Measurements from ENCODE around the gene ZFHX3.
"Not testable (repeated sequence)": the region's sequence is repeated elsewhere in the genome, so short reads cannot be mapped to it uniquely, and the experiment has no call there.

ZFHX3 gene

DNA sequence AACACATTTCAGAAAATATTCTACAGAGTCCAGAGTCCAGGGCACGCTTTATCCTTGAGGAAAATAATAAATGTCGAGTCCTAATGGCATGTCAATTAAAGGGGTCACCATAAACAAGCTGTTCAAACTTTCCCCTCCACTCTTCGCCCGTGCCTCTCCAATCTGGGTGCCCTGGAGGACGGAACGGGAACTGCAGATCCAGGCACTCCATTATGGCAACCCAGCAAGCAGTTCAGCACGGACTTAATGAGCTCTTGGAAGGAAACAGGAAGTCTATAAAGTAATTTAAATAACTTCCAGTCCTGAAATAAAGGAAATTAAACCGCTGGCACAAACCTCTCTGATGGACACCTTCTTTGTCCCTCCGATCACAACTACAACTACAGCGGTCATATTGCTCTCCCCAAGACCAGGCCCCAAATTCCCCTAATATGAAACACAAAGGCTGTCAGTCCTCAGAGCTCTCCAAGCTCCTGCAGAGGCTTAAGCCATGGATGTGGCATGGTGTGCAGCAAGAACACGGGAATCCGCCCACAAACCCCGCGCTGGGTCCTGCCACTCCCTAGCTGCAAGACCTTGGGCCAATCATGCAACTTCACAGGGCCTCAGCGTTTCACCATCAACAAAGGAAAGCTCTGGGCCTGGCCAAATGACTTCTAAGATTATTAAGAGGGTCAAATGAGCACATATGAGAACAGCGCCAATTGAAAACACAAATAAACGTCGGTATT lies 52.6 kb downstream of the ZFHX3 start:
- CTCF ChIA-PET: interaction anchor here (1.0 to 3.1 kb wide), 8 partner anchors 10 to 163 kb away, joined by 3 to 9 read pairs (median 4); no protein-coding TSS in a partner anchor
- TF ChIP-seq, protein P1, sequence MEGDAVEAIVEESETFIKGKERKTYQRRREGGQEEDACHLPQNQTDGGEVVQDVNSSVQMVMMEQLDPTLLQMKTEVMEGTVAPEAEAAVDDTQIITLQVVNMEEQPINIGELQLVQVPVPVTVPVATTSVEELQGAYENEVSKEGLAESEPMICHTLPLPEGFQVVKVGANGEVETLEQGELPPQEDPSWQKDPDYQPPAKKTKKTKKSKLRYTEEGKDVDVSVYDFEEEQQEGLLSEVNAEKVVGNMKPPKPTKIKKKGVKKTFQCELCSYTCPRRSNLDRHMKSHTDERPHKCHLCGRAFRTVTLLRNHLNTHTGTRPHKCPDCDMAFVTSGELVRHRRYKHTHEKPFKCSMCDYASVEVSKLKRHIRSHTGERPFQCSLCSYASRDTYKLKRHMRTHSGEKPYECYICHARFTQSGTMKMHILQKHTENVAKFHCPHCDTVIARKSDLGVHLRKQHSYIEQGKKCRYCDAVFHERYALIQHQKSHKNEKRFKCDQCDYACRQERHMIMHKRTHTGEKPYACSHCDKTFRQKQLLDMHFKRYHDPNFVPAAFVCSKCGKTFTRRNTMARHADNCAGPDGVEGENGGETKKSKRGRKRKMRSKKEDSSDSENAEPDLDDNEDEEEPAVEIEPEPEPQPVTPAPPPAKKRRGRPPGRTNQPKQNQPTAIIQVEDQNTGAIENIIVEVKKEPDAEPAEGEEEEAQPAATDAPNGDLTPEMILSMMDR (IDR thresholded peaks at IDR 0.05; ENCODE audit: control extremely low read depth, extremely low read depth, low read depth, missing control alignments): no peak
- POLR2A ChIA-PET: no interaction called here
- DNase-seq (ENCODE audit: extremely low spot score): no peak

GRCh38 chr16:72992142-72992601 lies 55.8 kb downstream of the ZFHX3 start:
- POLR2A ChIA-PET: no interaction called here
- TF ChIP-seq, protein P1 (IDR thresholded peaks at IDR 0.05; ENCODE audit: control extremely low read depth, extremely low read depth, low read depth, missing control alignments): no peak
- CTCF ChIA-PET: no interaction called here
- DNase-seq (ENCODE audit: extremely low spot score): no peak

DNA sequence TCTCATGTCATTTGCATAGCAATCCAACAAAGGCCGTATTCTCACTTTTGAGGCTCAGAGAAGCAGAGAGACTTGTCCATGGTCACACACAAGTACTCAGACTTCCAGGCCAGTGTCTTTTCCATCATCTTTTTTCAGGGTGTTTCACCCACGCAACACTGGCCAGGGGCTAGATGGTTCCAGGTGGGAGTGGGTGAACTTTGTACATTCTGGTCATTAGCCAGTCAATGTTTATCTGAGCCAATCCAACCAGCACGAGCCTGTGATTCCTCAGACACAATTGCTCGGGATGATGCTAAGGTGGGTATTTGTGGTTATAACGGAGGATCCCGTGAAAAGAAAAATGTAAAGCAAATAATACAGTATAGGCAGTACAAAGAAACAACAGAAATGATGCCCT lies 56.3 kb downstream of the ZFHX3 start:
- no peak for DNase-seq (ENCODE audit: extremely low spot score)
- CTCF ChIA-PET: no interaction called here
- POLR2A ChIA-PET: no interaction called here
- TF ChIP-seq, protein P1 (IDR thresholded peaks at IDR 0.05; ENCODE audit: control extremely low read depth, extremely low read depth, low read depth, missing control alignments): no peak

- ChIA-PET CTCF (interaction anchor here (0.9 kb wide), 1 partner anchor 12 kb away, joined by 3 read pairs; no protein-coding TSS in a partner anchor), POLR2A (no interaction called here)
These were observed 56.7 kb downstream of the ZFHX3 start for GRCh38 chr16:72991211-72991610.

DNA sequence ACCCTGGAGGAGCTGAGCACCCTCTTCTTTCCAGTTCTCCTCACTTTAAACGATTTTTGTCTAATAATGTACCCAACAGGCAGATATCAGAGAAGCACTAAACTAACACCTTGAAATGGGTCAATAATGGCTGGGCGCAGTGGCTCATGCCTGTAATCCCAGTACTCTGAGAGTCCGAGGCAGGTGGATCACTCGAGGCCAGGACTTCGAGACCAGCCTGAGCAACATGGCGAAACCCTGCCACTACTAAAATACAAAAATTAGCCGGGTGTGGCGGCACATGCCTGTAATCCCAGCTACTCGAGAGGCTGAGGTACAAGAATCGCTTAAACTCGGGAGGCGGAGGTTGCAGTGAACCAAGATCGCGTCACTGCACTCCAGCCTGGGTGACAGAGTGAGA lies 57.4 kb downstream of the ZFHX3 start:
- TF ChIP-seq, protein P1 (IDR thresholded peaks at IDR 0.05; ENCODE audit: control extremely low read depth, extremely low read depth, low read depth, missing control alignments): no peak
- no peak for DNase-seq (ENCODE audit: extremely low spot score)
- POLR2A ChIA-PET: no interaction called here
- CTCF ChIA-PET: interaction anchor here (0.9 to 1.3 kb wide), 2 partner anchors 9 to 13 kb away, joined by 3 read pairs; no protein-coding TSS in a partner anchor

More at GRCh38 chr16:72991211-72991610, 56.7 kb downstream of the ZFHX3 start:
- TF ChIP-seq, protein P1 (IDR thresholded peaks at IDR 0.05; ENCODE audit: control extremely low read depth, extremely low read depth, low read depth, missing control alignments): no peak
- DNase-seq (ENCODE audit: extremely low spot score): no peak

GRCh38 chr16:72989579-72990551 lies 58.1 kb downstream of the ZFHX3 start:
- CTCF ChIA-PET: interaction anchor here (0.9 to 1.3 kb wide), 2 partner anchors 9 to 13 kb away, joined by 3 read pairs; no protein-coding TSS in a partner anchor
- POLR2A ChIA-PET: no interaction called here
- TF ChIP-seq, protein P1 (IDR thresholded peaks at IDR 0.05; ENCODE audit: control extremely low read depth, extremely low read depth, low read depth, missing control alignments): no peak
- DNase-seq (ENCODE audit: extremely low spot score): no peak

DNA sequence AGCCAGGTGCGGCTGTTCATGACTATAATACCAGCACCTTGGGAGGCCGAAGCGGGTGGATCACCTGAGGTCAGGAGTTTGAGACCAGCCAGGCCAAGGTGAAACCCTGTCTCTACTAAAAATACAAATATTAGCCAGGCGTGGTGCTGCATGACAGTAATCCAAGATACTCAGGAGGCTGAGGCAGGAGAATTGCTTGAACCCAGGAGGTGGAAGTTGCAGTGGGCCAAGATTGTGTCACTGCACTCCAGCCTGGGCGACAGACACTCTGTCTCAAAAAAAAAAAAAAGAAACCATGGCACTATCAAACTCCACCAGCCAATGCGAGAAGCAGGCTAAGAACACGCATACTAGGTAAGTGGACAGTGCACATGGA lies 58.7 kb downstream of the ZFHX3 start:
- CTCF ChIA-PET; POLR2A ChIA-PET; DNase-seq (ENCODE audit: extremely low spot score): not testable (repeated sequence)

Data from GM10248 (cell line).